IMR-90 (cell line): ENCODE data around the gene ATXN10. TPM values are rescaled to one million over a fixed set of nuclear protein-coding genes. Genes with fewer than 3 reads are reported as not detected.

Experiments used
- ATAC-seq: fragments of 200-7000 bp; cut with Tn5 transposase; 2 replicates; pipeline ENCODE4 v1.9.1; 2020; ENCODE audit warnings: low read depth, mild to moderate bottlenecking, moderate library complexity
- BruUV-seq: library from RNA; stranded (reverse); fragments of 400-500 nt; replicated peaks from 2 replicates; lab custom pipeline; 2021; lab: Mats Ljungman, UMichigan
- CTCF ChIA-PET: fragments of 300-600 bp; formaldehyde crosslinking; extraction: SDS; loops from one replicate; lab custom pipeline; 2021; ENCODE audit warnings: antibody characterized with exemption; lab: Yijun Ruan, JAX
- POLR2A ChIA-PET: fragments of 300-600 bp; sonication (Branson Sonifier 250); formaldehyde crosslinking; loops from one replicate; lab custom pipeline; 2022; ENCODE audit warnings: antibody characterized with exemption; ENCODE audit not compliant: unreplicated experiment; lab: Charles Lee
- DNase-seq: peaks from one replicate; pipeline ENCODE4 v3.0.0; 2013
- H2AFZ ChIP-seq: replicated peaks from 2 replicates; pipeline ENCODE3; 2013; ENCODE audit warnings: low read length, mild to moderate bottlenecking; ENCODE audit not compliant: poor library complexity
- H2AK5ac ChIP-seq: 2 replicates; pipeline ENCODE4 v1.6.1; 2013; ENCODE audit warnings: low read depth, low read length, inconsistent platforms
- H2AK9ac ChIP-seq: replicated peaks from 2 replicates; pipeline ENCODE3; 2013; ENCODE audit warnings: mild to moderate bottlenecking, low read depth, low read length, moderate library complexity; ENCODE audit not compliant: poor library complexity
- H2BK120ac ChIP-seq: 2 replicates; pipeline ENCODE4 v1.6.1; 2013; ENCODE audit warnings: low read depth, low read length, inconsistent platforms
- H2BK15ac ChIP-seq: 3 replicates; pipeline ENCODE4 v1.6.1; 2013; ENCODE audit warnings: low read depth, low read length, inconsistent platforms
- H2BK20ac ChIP-seq: 2 replicates; pipeline ENCODE4 v1.6.1; 2013; ENCODE audit warnings: low read depth, mild to moderate bottlenecking, inconsistent platforms, low read length, moderate library complexity
- H2BK5ac ChIP-seq: 2 replicates; pipeline ENCODE4 v1.6.1; 2013; ENCODE audit warnings: mild to moderate bottlenecking, low read depth, low read length, inconsistent platforms; ENCODE audit not compliant: poor library complexity, severe bottlenecking
- H3K14ac ChIP-seq: replicated peaks from 2 replicates; pipeline ENCODE4 v1.6.1; 2013; ENCODE audit warnings: low read depth, low read length, inconsistent platforms
- H3K18ac ChIP-seq: 2 replicates; pipeline ENCODE4 v1.6.1; 2013; ENCODE audit warnings: low read depth, low read length, control low read depth
- H3K23ac ChIP-seq: 2 replicates; pipeline ENCODE4 v1.6.1; 2013; ENCODE audit warnings: low read depth, low read length, inconsistent platforms
- H3K27ac ChIP-seq: 2 replicates; pipeline ENCODE4 v1.5.1; 2013; ENCODE audit warnings: mild to moderate bottlenecking, control low read depth, low read length; ENCODE audit not compliant: insufficient read depth
- H3K27me3 ChIP-seq: 2 replicates; pipeline ENCODE4 v1.6.1; 2013; ENCODE audit warnings: low read length; ENCODE audit not compliant: control insufficient read depth, insufficient read depth
- H3K36me3 ChIP-seq: 2 replicates; pipeline ENCODE4 v1.6.1; 2013; ENCODE audit warnings: low read length, mixed read lengths; ENCODE audit not compliant: control insufficient read depth, insufficient read depth
- H3K4ac ChIP-seq: 2 replicates; pipeline ENCODE4 v1.6.1; 2013; ENCODE audit warnings: low read depth, low read length, inconsistent platforms
- H3K4me1 ChIP-seq: 2 replicates; pipeline ENCODE4 v1.6.1; 2013; ENCODE audit warnings: low read length, mixed read lengths; ENCODE audit not compliant: control insufficient read depth, insufficient read depth
- H3K4me2 ChIP-seq: 2 replicates; pipeline ENCODE4 v1.6.1; 2013; ENCODE audit warnings: low read depth, mild to moderate bottlenecking, control low read depth, low read length, moderate library complexity
- H3K4me3 ChIP-seq: 2 replicates; pipeline ENCODE4 v1.5.1; 2013; ENCODE audit warnings: low read depth, mild to moderate bottlenecking, control low read depth, low read length, moderate library complexity; ENCODE audit not compliant: insufficient read depth
- H3K56ac ChIP-seq: 2 replicates; pipeline ENCODE4 v1.6.1; 2013; ENCODE audit warnings: low read length, inconsistent platforms; ENCODE audit not compliant: insufficient read depth; ENCODE audit errors: extremely low read depth
- H3K79me1 ChIP-seq, 2 experiments: 2 replicates each; pipeline ENCODE4 v1.6.1; 2013; ENCODE audit warnings: low read length in 2 of 2, inconsistent platforms in 1 of 2, low read depth in 1 of 2
- H3K9ac ChIP-seq: 2 replicates; pipeline ENCODE4 v1.6.1; 2013; ENCODE audit warnings: low read depth, low read length, control low read depth
- H3K9me1 ChIP-seq: 2 replicates; pipeline ENCODE4 v1.6.1; 2013; ENCODE audit warnings: low read length, inconsistent platforms; ENCODE audit not compliant: insufficient read depth
- H3K9me3 ChIP-seq: 2 replicates; pipeline ENCODE4 v1.6.1; 2013; ENCODE audit warnings: low read length; ENCODE audit not compliant: control insufficient read depth, insufficient read depth
- H4K20me1 ChIP-seq: 2 replicates; pipeline ENCODE4 v1.6.1; 2013; ENCODE audit warnings: low read length, inconsistent platforms; ENCODE audit not compliant: insufficient read depth
- H4K5ac ChIP-seq: 2 replicates; pipeline ENCODE4 v1.6.1; 2013; ENCODE audit warnings: mild to moderate bottlenecking, low read depth, low read length, control low read depth
- H4K8ac ChIP-seq, 2 experiments: 2 replicates each; pipeline ENCODE4 v1.6.1; 2013; ENCODE audit warnings: low read depth in 2 of 2, low read length in 2 of 2, control low read depth in 1 of 2, inconsistent platforms in 1 of 2
- H4K91ac ChIP-seq: 2 replicates; pipeline ENCODE4 v1.6.1; 2013; ENCODE audit warnings: low read depth, low read length, inconsistent platforms; ENCODE audit not compliant: insufficient read depth
- BHLHE40 ChIP-seq: fragments of 150-350 bp; IDR thresholded peaks from 2 replicates; pipeline ENCODE4 v1.6.1; 2016; ENCODE audit warnings: mild to moderate bottlenecking, low read depth, low read length
- CEBPB ChIP-seq: IDR thresholded peaks from 2 replicates; pipeline ENCODE4 v1.6.1; 2012; ENCODE audit warnings: low read depth, low read length, improper control_type of control experiment
- ELK1 ChIP-seq: fragments of 150-350 bp; IDR thresholded peaks from 2 replicates; pipeline ENCODE4 v1.6.1; 2016; ENCODE audit warnings: low read depth, mild to moderate bottlenecking, low read length, moderate library complexity, borderline replicate concordance
- MAFK ChIP-seq: IDR thresholded peaks from 2 replicates; pipeline ENCODE4 v1.6.1; 2012; ENCODE audit warnings: low read depth, low read length, improper control_type of control experiment
- MAZ ChIP-seq: IDR thresholded peaks from 2 replicates; pipeline ENCODE4 v1.6.1; 2012; ENCODE audit warnings: low read depth, mild to moderate bottlenecking, low read length, improper control_type of control experiment, moderate library complexity, borderline replicate concordance
- MXI1 ChIP-seq: IDR thresholded peaks from 2 replicates; pipeline ENCODE4 v1.6.1; 2012; ENCODE audit warnings: low read depth, mild to moderate bottlenecking, low read length, moderate library complexity, borderline replicate concordance
- NFE2L2 ChIP-seq: fragments of 150-350 bp; IDR thresholded peaks from 2 replicates; pipeline ENCODE4 v1.6.1; 2016; ENCODE audit warnings: low read depth, mild to moderate bottlenecking, low read length
- POLR2A ChIP-seq: IDR thresholded peaks from 2 replicates; pipeline ENCODE4 v1.6.1; 2012; ENCODE audit warnings: mild to moderate bottlenecking, low read depth, low read length
- SMC3 ChIP-seq: fragments of 150-350 bp; IDR thresholded peaks from 2 replicates; pipeline ENCODE4 v1.6.1; 2016; ENCODE audit warnings: low read depth, mild to moderate bottlenecking, antibody characterized with exemption, low read length, moderate library complexity
- USF2 ChIP-seq: fragments of 150-350 bp; IDR thresholded peaks from 2 replicates; pipeline ENCODE4 v1.6.1; 2017; ENCODE audit warnings: mild to moderate bottlenecking, antibody characterized with exemption, low read length, low read depth
- WGBS, 2 experiments: methylation state at CpG; one replicate each; pipeline versions ENCODE4 v1.1.5 to v1.1.7; 2013; ENCODE audit warnings: missing lambda C conversion rate in 2 of 2; ENCODE audit not compliant: insufficient read length in 1 of 2; ENCODE audit errors: extremely low coverage in 2 of 2; 5-methylcytosine and 5-hydroxymethylcytosine counted together
- dilution Hi-C: fragments of 300-500 bp; cut with HindIII; formaldehyde crosslinking; loops from one replicate; pipeline ENCODE4 v1.14.3; 2018; ENCODE audit warnings: low sequenced_read_pairs; ENCODE audit not compliant: unreplicated experiment
- in situ Hi-C: fragments of 300-500 bp; cut with MboI; formaldehyde crosslinking; loops from 3 replicates; pipeline ENCODE4 v1.14.3; 2019; ENCODE audit warnings: low sequenced_read_pairs, inconsistent platforms, mixed read lengths
- intact Hi-C: fragments of 100-400 bp; cut with micrococcal nuclease; formaldehyde crosslinking; loops from 2 replicates; pipeline ENCODE4 v1.10.0; 2022
- polyA plus RNA-seq, 3 experiments: library from polyadenylated mRNA; depleted of rRNA; stranded (reverse); fragments of >200 nt; gene quantifications; 2 replicates each; pipeline ENCODE4 v1.2.3, GENCODE V29; 2012; ENCODE audit warnings: low replicate concordance in 1 of 3
- total RNA-seq: library from RNA; depleted of rRNA; stranded (reverse); fragments of >200 nt; gene quantifications from 2 replicates; pipeline ENCODE4 v1.2.3, GENCODE V29; 2012

ATXN10 gene
- total and polyA plus RNA-seq, 2 of the 4 experiments (the other 2 are of a cell fraction) = 116 to 231 TPM

GRCh38 chr22:45638197-45638596 is 33.4 kb upstream of the ATXN10 start:
- H2AFZ ChIP-seq = no peak overlapping the region
- H2BK120ac ChIP-seq = no peak overlapping the region
- no peak overlapping the region for H4K91ac ChIP-seq
- no CpG with 5 or more reads among the region's 3 CpGs for WGBS, 2 experiments
- no peak overlapping the region for H3K23ac ChIP-seq
- H3K4me1 ChIP-seq = no peaks in the 10 kb centered on the region; the same call in 1 of the 2 replicates
- dilution Hi-C loops = no loop called here
- H2BK5ac ChIP-seq = no peak overlapping the region
- no peak overlapping the region for H3K4ac ChIP-seq
- H2BK20ac ChIP-seq = no peak overlapping the region
- ChIA-PET CTCF (no interaction called here), POLR2A (interaction anchor here (0.6 kb wide), 1 partner anchor 77 kb away, joined by 3 read pairs; no protein-coding TSS in a partner anchor)
- H3K4me3 ChIP-seq = no peak overlapping the region
- no peaks in the 10 kb centered on the region for H4K20me1 ChIP-seq
- in situ Hi-C loops = no loop called here
- no peak overlapping the region for H3K14ac ChIP-seq
- 0 out of 2 replicates have a peak, but pooled peaks cover 5% of the 10 kb centered on the region for H3K9me1 ChIP-seq
- no peak overlapping the region for H2BK15ac ChIP-seq
- H4K5ac ChIP-seq = no peak overlapping the region
- peaks cover 43% of the 10 kb centered on the region for H3K27me3 ChIP-seq
- H3K79me1 ChIP-seq = no peaks in the 10 kb centered on the region
- no peak overlapping the region for H2AK5ac ChIP-seq
- TF ChIP-seq USF2 (no peak), NFE2L2 (no peak), MXI1 (no peak), ELK1 (no peak), SMC3 (no peak), CEBPB (no peak), MAZ (no peak), POLR2A (no peak), MAFK (no peak), BHLHE40 (no peak)
- H3K27ac ChIP-seq = no peak overlapping the region
- H3K36me3 ChIP-seq = no peaks in the 10 kb centered on the region
- no peak for ATAC-seq
- H2AK9ac ChIP-seq = no peak overlapping the region
- H3K18ac ChIP-seq = no peak overlapping the region
- intact Hi-C loops = no loop called here
- no peak overlapping the region for H3K9ac ChIP-seq
- no peaks in the 10 kb centered on the region for H3K9me3 ChIP-seq
- no peak overlapping the region for H4K8ac ChIP-seq
- H3K4me2 ChIP-seq = no peak overlapping the region
- no peak overlapping the region for H3K56ac ChIP-seq
- DNase-seq = no peak
- no TSS peak for BruUV-seq
